ENCODE measurements around the gene FYB1.
A peak's percentile ranks its signal among the peaks of the same experiment; 100 is the strongest.

Gene FYB1

DNA sequence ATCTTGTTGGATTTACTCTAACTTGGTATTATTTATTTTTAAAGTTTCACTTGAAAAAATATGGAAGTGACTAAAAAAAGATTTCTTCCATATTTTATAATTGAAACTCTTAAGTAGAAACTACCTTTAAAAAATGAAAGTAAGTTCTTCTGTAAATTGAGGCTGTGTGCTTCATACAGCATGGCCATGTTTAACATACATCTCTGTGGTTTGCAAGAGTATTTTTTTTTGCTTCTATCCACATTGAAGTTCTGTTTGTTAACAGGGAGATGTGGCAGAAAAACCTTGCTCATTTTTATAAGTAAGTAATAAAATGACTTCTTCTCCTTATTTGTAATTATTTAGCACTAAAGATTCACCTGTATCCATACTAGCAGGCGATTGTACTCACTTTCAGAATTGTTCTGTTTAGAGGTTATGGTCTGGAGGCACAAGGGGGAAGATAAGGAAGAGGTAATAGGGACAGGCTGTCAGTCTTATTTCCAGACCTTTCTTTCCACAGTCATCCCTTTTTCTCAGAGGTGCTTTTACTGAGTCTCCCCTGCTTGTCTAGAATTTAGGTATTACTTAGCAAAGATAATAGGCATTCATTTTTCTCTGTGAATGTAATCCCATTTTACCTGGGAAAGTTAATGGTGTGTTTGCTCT, 16.0 kb downstream of the FYB1 start:
- peak in 1 of 5 experiments; percentile 64 for DNase-seq

DNA sequence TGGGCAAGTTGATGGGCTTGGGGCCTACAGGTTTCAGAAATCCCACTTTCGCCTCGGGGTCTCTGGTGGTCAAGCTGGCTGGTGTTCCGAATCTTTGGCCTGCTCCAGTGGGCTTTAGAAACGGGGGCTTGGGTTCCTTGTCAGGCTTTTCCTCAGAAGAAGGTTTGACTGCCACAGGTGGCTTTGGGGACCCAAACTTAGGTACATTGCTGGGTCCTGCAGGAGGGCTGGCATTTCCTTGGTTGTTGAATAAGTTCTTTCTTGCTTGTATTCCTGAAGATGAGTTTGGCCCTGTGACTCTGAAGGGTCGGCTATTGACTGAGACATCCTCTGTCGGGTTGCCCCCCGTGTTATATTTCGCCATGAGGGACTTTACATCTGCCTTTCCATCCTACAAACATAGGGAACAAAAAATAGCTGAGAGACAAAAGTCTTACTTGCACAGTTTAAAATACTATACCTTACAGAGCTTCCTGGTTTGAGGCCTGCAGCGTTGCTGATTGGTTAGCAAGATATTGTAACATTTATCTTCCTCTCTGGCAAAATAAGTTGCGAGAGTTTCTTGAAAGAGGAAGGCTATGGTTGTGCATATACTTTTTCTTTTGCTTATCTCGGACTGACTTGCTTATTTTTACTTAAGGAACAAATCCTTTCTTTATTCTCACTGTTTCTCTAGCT, 16.6 kb downstream of the FYB1 start:
- peak in 2 of 5 experiments; percentile 46 to 83 for DNase-seq

DNA sequence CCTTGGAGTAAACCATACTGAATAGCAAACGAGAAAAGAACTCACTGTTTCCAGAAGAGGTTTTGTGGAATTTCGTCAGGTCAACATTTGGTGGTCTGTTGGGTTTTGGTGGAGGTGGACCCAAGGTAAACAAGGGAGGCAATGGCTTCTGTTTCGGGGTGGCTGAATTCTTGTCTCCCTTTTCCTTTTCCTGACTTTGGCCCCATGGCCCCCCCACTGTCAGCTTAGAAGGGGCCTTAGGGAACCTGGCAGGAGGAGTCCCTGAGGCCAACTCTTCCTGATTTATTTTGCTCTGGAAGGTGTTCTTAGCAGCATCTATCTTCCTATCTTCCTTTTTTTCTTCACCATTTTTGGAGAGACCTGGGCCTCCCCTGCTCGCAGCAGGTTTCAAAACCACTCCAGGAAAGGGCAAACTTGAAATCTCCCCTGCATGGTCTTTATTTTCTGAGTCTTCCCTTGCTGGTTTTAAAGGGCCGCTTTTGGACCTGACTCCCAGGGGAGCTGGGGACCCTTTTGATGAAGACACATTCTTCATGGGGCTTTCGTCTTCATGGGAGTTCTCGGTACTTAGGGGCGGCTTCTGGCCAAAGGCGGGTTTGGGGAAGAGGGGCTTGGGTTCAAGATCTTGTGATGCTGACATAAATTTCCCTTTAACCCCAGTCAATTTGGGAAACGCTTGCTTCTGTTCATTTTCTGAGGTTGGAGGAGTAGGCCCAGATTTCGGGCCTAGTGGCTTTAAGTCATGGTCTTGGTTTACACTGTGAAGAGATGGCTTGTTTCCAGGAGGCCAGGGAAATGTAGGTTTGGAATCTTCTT, 17.4 kb downstream of the FYB1 start:
- DNase-seq: no peak

DNA sequence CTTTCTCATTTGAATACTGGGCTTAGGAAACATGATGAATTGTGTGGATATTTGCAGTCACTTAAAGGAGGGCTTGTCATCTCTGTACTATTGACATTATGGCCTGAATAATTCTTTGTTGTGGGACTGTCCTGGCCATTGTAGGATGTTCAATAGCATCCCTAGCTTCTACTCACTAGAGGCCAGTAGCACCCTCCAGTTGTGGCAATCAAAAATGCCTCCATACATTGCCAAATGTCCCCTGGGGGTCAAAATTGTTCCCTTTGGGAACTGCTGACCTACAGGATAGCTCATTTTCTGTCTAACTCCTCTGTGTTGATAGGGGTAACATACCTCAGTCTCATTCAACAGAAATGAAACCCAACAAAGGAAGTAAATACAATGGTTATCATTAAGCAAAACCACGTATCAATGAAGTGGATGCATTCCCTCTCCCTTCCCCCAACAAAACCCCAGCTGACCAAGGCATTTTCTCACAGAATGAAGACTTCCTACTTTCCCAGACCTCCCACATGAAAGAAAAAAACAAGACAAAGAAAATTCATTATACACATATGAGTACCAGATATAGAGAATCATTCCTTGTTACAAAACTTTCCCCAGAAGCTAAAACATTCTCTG, 18.1 kb downstream of the FYB1 start:
- peak in 1 of 5 experiments; percentile 49 for DNase-seq

DNA sequence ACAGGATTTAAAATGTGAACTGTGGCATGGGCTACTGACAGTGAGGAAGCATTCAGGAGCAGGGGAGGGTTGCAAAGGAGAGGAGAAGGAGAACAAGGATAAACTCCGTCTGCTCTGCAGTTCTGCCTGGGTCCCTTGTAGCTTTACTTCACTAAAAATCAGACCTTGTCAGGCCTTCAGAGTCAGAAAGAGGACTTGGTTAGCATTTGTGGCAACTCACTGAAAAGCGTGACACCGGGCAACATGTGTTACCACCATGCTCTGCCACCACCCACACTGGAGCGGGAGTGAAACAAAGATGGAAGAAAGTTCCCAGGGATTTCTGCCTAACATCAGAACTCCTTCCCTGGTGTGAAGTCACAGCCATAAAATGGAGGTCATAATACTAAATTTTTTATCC, 19.3 kb downstream of the FYB1 start:
- peak in 1 of 5 experiments; percentile 66 for DNase-seq

DNA sequence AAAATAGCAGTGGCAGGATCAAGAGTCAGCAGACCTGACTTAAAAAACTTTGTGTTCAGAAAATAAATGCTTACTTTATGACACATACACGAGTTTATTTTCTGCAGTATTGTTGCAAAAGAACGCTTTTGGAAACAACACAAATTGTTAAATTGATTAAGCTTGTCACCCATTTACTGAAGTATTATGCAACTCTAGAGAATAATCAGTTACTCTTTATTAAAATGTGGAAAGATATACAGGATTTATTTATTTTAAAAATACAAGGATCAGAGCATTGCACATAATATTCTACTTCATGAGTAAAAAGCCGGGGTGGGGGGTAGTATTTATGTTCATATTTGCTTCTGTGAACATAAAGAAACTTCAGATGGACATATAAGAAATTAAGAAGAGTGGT, 20.0 kb downstream of the FYB1 start:
- no peak for DNase-seq

DNA sequence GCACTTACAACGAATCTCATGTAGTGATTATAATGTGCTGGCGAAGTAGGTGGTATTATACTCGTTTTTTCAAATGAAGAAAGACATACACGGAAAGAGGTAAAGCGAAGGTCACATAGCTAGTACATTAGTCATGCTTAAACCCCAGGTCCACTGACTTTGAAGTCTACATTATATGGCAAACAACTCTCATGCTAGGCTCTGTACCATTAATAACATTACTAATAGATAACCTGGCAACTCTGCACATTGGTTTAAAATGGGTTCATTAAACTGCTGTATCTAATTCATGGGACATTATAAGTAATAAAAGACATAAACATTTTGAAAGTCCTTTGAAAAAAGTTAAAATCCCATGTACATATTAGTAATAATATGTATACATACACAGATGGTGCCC, 21.2 kb downstream of the FYB1 start:
- no peak for DNase-seq

DNA sequence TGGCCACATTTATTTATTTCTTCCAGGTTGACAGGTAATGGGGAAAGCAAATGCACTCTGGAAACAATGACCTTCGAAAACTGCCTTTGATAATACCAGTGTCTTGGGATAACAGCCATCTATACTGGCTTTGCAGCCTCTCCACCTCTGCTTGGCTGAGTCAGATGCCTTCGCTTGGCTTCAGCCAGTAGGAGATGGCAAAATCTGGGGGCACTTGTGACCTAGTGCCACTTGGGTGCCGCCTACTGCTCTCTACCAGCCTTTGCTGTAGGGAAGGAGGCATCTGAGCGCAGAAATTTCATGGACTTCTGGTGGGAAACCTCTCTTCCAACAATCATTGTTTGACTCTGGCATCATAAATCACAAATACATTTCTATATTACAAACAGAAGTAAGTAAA, 21.8 kb downstream of the FYB1 start:
- peak in 2 of 5 experiments; percentile 57 to 77 for DNase-seq

DNA sequence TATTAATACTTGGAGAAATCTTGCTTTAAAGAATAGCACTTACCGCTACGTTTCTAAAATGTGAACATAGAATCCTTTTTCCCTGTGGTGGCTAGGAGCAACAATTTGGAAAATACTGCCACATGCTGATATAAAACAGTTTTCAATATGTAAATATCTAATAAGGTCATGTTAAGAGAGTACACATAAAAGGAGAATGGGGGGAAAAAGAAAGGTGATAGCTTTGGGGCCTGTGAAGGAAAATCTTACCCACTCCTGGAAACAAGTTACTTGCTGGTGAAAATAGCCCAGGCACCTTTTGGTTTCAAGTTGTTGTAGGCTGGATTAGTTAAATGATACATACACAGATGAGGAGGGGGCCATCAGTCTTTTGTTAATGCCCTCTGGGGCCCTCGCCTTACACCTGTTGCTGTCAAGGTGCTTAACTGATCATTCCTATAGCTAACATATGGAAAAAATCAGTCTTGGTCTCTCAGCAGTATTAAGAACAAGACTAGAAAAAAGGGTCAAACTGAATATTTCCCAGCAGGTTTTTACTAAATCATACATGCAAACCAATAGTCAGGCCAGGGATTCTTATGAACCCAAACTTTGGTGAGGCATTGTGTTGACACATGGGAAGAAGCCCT, 24.1 kb downstream of the FYB1 start:
- no peak for DNase-seq

DNA sequence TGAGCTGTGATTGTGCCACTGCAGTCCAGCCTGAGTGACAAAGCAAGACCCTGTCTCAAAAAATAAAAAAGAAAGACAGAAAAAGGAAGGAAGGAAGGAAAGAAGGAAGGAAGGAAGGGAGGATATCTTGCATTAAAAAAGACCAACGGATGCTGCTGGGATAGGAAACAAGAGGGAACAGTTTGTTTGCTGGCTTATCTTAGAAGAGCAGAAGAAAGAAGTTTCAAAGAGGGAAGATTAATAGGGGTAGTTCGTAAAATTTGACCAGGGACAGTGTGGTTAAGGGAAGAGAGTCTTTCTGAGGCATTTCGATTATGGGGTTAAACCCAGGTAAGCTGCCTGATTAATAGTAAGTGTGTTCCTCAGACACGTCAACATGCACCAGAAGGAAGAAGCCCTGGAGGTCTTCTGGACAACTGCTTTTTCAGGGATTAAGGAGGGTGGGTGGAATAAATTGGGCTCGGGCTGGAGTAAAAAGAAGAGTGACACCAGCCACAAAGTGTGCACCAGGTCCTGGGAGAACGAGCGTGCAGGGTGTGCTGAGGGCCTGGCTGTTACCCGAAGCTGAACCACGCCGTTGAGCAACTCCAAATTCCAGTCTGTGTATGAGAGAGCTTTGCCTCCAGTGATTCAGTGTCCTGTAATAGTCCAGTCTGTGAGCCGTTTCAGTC, 24.8 kb downstream of the FYB1 start:
- no peak for DNase-seq

DNA sequence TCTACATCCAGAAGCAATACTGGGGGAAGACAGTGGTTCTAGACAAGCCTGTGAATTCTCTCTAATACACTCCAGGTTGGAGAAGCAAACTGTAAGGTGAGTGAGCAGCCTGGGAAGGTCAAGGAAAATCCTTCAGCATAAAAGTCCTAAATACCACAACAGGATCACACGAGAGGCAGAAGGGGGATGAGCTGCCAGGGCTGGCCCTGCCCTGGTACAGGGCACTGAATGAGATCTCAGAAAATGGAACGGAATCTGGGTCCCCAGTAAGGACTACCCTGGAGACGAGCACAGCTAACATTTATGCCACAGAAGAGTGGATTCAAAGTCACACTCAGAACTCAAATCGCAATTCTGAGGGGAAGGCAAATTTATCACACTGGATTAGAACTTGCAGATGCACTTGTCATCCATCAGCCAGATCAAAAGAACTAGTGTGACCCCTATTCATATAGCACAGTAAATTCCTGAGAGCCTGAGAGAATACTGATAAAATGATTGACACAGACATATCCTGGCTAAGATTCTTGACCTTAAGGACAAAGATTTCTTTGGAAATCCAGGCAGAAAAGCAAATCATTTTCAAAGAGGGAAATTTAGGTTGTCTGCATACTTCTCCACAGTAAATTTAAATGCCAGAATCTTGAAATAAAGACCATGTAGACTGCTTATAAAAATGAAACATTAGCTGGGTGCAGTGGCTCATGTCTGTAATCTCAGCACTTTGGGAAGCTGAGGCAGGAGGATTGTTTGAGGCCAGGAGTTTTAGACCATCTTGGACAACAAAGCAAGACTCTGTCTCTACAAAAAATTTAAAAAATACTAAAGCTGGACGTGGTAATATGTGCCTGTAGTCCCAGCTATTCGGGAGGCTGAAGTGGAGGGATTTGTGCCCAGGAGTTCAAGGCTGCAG, 25.6 kb downstream of the FYB1 start:
- DNase-seq: no peak

DNA sequence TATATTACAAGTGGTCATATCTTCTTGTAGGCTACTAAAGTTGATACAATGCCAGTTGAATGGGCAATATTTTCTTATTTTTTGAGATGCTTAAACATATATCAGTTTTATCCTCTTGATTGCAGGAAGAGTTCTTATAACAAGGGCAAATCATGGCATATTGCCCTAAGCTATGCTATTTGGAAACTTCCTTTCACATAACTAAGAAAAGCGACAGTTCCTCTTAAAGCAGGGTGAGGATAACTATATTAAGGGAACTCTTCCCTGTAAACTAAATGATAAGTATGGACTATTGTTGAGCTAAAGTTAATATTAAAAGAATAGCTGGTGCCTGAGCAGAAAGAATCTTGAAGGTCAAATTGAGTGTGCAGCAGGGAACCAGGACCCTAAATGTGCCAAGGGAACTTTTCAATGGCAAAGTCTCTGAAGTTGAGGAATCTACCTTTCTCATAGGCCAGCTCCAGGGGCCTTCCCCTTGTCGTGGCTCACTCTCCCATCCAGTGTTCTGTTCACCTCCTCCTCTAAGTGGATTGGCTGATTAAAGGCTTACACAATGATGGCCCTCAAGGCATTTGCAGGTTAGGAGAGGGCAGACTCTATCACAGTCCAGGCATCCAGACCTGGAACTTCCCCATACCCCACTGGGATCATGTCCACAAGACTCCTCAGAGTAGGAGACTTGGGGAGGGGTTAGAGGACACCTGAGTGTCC, 26.8 kb downstream of the FYB1 start:
- DNase-seq: no peak

DNA sequence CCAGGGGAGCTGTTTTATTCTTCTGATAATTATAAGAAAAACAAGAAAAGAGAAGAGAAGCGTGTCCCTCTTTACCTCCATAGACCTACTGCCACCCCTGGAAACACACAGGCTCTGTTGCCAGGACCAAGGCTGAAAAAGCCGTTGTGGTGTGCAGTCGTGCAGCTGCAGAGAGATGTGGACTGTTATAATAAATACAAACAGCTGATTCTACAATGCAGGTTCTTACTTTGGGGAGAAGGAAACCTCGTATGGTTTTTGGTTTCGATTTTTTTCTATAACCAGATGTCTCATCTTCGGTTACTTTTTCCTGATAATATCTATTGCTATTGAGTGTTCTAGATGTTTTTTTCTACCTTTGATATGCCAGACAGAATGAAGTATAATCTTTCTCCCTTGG, 28.1 kb downstream of the FYB1 start:
- peak in 3 of 5 experiments; percentile 36 to 89 (median 45) for DNase-seq

DNA sequence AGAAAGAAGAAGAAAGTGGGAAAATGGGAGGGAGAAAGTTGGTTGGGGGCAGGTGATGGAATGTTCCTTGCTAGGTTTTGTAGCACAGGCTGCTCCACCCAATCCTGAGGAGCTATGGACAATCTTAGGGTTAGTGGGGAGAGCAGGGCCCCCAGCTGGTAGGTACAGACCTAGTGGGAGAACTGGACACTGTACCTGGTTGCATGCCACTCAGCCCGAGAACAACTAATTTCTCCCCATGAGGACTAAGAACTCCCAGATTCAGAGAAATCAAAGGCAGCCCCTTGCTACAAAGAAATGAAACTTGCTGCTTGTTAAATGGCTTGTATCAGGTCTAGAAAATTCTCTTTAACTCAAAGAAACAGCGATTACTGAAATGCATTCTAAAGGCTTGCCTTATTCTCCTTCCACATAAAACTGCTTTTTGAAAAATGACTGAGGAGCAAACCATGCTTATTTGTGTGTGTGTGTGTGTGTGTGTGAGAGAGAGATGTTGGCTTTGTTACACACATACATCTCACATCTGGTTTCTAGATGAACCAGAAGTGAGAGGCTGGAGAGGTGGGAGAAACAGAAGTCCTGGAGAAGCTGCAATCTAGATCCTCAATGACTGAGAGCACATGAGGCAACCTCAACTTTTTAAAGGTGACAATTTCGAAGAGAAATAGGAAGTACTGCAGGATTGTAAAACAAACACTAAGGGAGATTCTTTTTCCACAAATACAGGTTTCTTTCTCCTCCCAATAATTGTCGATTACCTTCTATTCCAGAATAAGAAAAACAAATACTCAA, 28.9 kb downstream of the FYB1 start:
- peak in 1 of 5 experiments; percentile 69 for DNase-seq

DNA sequence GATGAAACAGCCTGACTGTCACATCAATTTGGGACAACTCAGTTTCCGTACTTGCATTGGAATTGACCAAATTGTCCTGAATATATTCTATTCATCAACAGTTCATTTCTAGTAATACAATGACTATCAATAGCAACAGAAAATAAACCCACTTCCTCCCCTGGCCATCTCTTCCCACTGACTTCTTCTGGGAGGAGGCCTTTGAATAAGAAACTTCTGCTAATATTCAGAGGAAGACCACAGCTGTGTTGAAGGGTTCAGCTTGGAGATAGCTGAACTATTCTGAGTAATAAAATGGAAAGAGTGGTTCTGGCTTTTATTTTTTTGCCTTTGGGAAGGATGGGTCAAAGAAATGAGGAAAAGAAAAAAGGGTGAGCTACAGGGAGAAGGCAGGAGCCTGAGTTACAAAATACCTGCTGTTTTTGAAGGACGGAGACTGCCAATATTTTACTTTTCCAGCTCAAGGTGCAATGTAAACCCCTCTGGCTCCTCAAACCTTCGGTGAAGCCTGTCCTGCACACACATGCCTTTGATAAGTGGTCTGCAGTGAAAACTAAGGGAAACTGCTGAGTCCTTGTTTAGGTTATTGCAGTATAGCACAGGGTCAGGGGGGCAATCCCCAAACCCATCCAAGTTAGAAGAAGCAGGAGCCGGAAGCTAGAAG, 29.9 kb downstream of the FYB1 start:
- DNase-seq: no peak

DNA sequence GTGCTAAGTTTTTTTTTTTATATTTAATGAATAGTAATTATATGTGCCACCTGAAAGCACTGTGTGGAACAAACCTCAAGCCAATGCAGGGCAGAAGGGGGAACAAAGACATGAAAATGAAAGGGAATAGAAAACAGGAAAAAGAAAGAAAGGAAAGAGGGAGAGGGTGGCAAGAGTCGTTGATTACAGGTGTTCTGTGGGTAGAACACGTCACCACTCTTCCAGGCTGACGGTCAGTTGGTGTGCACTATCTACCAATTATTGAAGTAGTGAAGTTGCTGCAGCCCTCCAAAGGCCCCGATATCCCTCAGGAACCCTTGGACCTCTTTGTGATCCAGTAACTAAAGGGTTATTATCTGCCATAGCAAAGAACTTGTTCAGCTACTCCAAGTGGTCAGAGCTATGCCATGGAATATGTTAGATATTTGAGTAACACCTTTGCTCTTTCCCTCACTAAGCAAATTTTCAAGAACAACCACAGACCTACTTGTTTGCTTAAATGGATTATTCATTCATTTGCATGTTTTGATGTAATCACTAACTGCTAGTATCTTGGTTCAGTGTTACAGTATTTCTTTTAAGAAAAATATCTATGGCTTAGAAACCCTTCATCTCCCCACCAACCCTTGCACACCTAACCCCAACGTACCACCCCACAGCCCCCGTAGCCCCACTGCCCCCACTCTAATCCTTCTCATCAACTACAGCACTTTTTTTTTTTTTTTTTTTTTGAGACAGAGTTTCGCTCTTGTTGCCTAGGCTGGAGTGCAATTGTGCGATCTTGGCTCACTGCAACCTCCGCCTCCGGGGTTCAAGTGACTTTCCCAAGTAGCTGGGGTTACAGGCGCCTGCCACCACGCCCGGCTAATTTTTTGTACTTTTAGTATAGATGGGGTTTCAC, 31.3 kb downstream of the FYB1 start:
- DNase-seq: peak in 1 of 5 experiments; percentile 65

DNA sequence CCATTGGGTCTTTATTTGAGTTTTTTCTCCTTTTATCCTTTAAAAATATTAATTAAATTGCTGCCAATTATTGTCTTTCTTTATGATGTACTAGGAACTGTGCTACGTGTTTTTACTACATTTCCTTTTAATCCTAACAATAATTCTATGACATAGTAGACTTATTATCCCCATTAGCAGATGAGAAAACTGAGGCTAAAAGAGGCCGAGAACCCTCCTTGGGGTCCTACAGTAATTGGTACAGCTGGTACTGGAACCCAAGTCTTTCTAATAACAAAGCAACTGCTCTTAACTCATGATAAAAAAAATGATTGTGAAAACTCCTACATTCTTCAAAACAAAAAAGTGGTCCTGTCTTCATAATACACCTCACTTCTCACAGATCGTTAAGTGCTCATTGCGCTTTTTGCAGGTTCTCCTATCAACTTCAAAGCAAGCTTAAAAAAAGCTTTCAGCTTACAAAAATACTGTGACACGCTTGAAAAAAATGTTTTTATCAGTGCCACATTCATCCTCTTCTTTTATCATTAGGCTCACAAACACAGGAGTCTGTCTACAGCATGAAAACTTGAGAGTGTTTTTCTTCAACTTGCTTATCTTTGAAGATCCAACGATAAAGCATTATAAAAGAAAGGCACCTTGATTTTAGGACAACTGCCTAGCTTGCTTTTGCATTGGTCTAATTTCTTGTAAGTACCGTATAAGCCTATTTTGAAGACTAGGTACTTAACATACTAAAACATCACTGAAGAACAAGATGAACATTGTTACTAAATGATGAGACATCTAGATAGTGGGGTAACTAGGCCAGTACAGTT, 32.4 kb downstream of the FYB1 start:
- peak in 1 of 5 experiments; percentile 39 for DNase-seq
